ENCODE data around the gene RBM10. TPM values are rescaled to one million over a fixed set of nuclear protein-coding genes. Genes with fewer than 3 reads are reported as not detected.
"Not testable (repeated sequence)": the region's sequence is repeated elsewhere in the genome, so short reads cannot be mapped to it uniquely, and the experiment has no call there.

The RBM10 gene, protein sequence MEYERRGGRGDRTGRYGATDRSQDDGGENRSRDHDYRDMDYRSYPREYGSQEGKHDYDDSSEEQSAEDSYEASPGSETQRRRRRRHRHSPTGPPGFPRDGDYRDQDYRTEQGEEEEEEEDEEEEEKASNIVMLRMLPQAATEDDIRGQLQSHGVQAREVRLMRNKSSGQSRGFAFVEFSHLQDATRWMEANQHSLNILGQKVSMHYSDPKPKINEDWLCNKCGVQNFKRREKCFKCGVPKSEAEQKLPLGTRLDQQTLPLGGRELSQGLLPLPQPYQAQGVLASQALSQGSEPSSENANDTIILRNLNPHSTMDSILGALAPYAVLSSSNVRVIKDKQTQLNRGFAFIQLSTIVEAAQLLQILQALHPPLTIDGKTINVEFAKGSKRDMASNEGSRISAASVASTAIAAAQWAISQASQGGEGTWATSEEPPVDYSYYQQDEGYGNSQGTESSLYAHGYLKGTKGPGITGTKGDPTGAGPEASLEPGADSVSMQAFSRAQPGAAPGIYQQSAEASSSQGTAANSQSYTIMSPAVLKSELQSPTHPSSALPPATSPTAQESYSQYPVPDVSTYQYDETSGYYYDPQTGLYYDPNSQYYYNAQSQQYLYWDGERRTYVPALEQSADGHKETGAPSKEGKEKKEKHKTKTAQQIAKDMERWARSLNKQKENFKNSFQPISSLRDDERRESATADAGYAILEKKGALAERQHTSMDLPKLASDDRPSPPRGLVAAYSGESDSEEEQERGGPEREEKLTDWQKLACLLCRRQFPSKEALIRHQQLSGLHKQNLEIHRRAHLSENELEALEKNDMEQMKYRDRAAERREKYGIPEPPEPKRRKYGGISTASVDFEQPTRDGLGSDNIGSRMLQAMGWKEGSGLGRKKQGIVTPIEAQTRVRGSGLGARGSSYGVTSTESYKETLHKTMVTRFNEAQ
- 32.1 TPM for total RNA-seq
- long read RNA-seq, transcript RBM10-203 (24 exons, 3,747 nt) = major isoform, 6 of 60 reads
- long read RNA-seq, transcript RBM10-202 (23 exons, 3,108 nt) = minor isoform, 5 of 60 reads
- long read RNA-seq, partial matches to known transcripts = 29 of 60 reads
- long read RNA-seq, other reads (novel, unspliced or antisense) = 15 of 60 reads

DNA sequence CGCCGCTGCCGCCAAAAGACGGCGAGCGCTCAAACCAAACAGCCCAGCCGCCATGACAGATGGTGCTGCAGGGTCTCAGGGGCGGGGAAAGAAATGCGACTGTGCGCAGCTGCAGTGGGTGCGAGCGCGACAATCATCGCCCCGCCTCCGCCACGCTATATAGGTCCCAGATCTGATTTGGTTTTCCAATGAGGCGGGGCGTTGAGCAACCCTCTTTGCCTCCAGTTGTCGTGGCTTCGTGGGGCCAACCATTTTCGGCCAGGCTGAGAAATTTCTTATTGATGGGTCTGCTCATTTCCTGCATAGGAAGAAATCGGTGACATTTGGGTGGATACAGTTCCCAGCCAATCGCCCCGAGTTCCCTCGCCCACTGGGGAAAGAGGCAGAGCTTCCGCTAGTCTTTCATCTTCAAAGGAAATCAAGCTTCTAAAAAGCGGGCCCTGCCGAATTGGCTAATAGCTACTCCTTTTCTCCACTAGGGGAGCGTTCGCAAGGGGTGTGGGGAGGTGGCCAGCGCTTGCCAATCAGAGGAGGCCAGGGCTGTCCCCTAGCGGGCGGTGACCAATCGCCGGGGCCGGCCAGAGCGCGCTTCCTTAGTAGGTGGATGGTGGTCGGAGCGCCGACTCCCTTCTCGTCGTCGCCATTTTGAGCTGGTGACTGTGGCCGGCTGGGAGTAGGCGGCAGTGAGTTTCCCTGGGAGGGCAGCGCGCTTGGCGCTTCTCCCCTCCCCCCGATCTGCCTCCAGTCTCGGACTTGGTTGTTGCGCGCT, at the start of gene RBM10, which contains the start of gene NDUFB11:
Gene RBM10 (plus strand): TSS at position 596 of the 769 bp plus-strand sequence. CDS start 2,261 bp downstream, outside the sequence.
Gene NDUFB11 (minus strand): TSS at position 77 of the 769 bp plus-strand sequence. CDS start 23 bp downstream, at position 54.
- intact Hi-C loops (cut with DNase I) = no loop called here
- ATAC-seq = peak; percentile 98 to 99
- peaks cover 7% of the 10 kb centered on the region for H3K4me1 ChIP-seq
- TF ChIP-seq, protein P1, sequence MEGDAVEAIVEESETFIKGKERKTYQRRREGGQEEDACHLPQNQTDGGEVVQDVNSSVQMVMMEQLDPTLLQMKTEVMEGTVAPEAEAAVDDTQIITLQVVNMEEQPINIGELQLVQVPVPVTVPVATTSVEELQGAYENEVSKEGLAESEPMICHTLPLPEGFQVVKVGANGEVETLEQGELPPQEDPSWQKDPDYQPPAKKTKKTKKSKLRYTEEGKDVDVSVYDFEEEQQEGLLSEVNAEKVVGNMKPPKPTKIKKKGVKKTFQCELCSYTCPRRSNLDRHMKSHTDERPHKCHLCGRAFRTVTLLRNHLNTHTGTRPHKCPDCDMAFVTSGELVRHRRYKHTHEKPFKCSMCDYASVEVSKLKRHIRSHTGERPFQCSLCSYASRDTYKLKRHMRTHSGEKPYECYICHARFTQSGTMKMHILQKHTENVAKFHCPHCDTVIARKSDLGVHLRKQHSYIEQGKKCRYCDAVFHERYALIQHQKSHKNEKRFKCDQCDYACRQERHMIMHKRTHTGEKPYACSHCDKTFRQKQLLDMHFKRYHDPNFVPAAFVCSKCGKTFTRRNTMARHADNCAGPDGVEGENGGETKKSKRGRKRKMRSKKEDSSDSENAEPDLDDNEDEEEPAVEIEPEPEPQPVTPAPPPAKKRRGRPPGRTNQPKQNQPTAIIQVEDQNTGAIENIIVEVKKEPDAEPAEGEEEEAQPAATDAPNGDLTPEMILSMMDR (IDR thresholded peaks at IDR 0.05) = peak; percentile 71
- H3K27me3 ChIP-seq (ENCODE audit: low read depth) = no peaks in the 10 kb centered on the region
- H3K9me3 ChIP-seq = no peaks in the 10 kb centered on the region
- peak; percentile 96 for DNase-seq
- peak within 1 kb of the TSS; percentile 87 for H3K27ac ChIP-seq
- H3K4me3 ChIP-seq = peak within 1 kb of the TSS; percentile 56
- H3K36me3 ChIP-seq = peaks cover 18% of the 10 kb centered on the region

DNA sequence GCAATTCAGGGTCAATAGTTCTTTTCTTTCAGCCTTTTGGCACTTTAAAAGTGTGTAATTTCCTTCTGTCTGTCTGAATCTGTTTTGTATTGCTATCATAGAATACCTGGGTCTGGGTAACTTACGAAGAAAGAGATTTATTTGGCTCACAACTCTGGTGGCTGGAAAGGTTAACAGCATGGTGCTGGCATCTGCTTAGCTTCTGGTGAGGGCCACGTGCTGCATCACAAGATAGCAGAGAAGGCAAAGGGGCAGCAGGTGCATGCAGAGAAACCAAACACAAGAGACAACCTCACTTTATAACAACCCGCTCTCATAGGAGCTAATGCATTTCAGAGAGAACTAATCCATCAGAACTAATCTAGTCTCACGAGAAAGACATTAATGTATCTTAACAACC, 48.0 kb upstream of the RBM10 start:
- Histone ChIP-seq H3K4me1 (no peaks in the 10 kb centered on the region), H3K4me3 (no peak overlapping the region), H3K9me3 (no peaks in the 10 kb centered on the region), H3K36me3 (no peaks in the 10 kb centered on the region), H3K27ac (no peak overlapping the region), H3K27me3 (ENCODE audit: low read depth) (no peaks in the 10 kb centered on the region)
- intact Hi-C loops (cut with DNase I) = no loop called here
- DNase-seq (no peak), ATAC-seq (no peak)
- TF ChIP-seq, protein P1 (IDR thresholded peaks at IDR 0.05) = no peak

DNA sequence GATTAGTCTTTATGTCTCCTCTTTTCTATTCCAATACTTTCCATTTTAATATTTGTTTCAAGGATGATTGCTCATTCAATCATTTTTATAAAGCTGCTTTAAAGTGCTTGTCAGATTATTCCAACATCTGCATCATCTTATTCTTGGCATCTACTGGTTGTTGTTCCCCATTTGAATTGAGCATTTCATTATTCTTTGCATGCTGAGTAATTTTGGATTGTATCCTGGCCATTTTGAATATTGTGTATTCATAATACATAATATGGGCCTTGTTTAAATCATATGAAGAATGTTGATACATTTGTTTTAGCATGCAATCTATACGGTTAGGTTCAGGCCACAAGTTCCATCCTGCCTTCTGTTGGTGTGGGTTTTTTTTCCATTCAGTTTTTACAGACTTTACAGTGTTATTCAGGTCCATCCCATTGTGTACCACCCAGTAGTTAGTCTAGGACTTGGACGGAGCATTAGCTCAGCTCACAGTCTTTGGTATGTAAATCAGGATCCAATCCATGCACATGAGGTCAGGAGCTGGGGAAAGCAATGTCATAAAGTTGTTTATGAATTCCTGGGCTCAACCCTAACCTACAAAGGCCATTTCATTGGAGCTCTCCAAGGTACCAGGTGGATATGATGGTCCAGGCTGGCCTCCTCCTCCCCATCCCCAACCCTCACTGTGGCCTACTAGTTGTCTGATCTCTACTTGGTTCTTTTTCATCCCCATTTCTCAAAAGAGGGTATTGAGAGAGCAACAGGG, 46.5 kb upstream of the RBM10 start:
- H3K4me3 ChIP-seq = no peak overlapping the region
- no peaks in the 10 kb centered on the region for H3K27me3 ChIP-seq (ENCODE audit: low read depth)
- no peaks in the 10 kb centered on the region for H3K36me3 ChIP-seq
- H3K27ac ChIP-seq = no peak overlapping the region
- intact Hi-C loops (cut with DNase I) = no loop called here
- H3K9me3 ChIP-seq = no peaks in the 10 kb centered on the region
- ATAC-seq = no peak
- TF ChIP-seq, protein P1 (IDR thresholded peaks at IDR 0.05) = no peak
- no peaks in the 10 kb centered on the region for H3K4me1 ChIP-seq
- no peak for DNase-seq

DNA sequence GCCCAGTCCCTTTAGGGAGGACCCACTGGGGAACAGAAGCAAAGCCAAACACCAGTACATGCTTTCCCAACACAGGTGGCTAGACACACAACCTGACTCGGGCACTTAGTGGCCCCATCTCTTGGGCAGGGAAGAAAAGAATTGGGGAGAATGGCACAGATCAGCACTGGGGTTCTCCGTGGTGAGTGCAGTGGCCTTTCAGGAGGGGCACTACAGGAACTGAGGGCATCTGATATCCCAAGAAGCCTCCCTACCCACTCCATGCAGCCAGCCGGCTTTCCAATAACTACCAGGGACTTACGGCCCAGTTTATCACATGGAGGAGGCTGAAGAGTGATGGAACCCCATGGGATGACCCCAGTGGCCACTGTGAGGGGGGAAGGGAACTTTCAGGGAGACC, 43.8 kb upstream of the RBM10 start:
- TF ChIP-seq, protein P1 (IDR thresholded peaks at IDR 0.05) = no peak
- intact Hi-C loops (cut with DNase I) = no loop called here
- Histone ChIP-seq H3K36me3 (no peaks in the 10 kb centered on the region), H3K9me3 (no peaks in the 10 kb centered on the region), H3K27me3 (ENCODE audit: low read depth) (no peaks in the 10 kb centered on the region), H3K27ac (no peak overlapping the region), H3K4me1 (no peaks in the 10 kb centered on the region), H3K4me3 (no peak overlapping the region)
- DNase-seq = no peak
- ATAC-seq = no peak

DNA sequence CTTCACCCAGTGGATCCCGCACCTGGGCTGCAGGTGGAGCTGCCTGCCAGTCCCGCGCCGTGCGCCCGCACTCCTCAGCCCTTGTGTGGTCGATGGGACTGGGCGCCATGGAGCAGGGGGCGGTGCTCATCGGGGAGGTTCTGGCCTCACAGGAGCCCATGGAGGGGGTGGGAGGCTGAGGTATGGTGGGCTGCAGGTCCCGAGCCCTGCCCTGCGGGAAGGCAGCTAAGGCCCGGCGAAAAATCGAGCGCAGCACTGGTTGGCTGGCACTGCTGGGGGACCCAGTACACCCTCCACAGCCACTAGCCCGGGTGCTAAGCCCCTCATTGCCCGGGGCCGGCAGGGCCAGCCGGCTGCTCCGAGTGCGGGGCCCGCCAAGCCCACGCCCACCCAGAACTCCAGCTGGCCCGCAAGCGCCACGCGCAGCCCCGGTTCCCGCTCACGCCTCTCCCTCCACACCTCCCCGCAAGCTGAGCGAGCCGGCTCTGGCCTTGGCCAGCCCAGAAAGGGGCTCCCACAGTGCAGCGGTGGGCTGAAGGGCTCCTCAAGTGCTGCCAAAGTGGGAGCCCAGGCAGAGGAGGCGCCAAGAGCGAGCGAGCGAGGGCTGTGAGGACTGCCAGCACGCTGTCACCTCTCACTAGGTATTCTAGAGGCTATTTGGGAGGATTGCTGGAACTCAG, 33.9 kb upstream of the RBM10 start:
- H3K4me3 ChIP-seq; H3K36me3 ChIP-seq; H3K9me3 ChIP-seq; DNase-seq; intact Hi-C loops (cut with DNase I); H3K27me3 ChIP-seq (ENCODE audit: low read depth); H3K4me1 ChIP-seq; ATAC-seq; H3K27ac ChIP-seq: not testable (repeated sequence)
